HG02623 (cell line): ENCODE measurements around the gene KHDC1L.
A peak's percentile ranks its signal among the peaks of the same experiment; 100 is the strongest.
"Not testable (repeated sequence)": the region's sequence is repeated elsewhere in the genome, so short reads cannot be mapped to it uniquely, and the experiment has no call there.

ENCODE experiments used
- ATAC-seq: cut with Tn5 transposase; IDR thresholded peaks from one replicate; pipeline ENCODE4 v1.9.1; 2021; ENCODE audit warnings: moderate library complexity; ENCODE audit not compliant: unreplicated experiment

Gene KHDC1L

GRCh38 chr6:73207221-73207837 lies 18.0 kb downstream of the KHDC1L start:
- ATAC-seq = no peak

DNA sequence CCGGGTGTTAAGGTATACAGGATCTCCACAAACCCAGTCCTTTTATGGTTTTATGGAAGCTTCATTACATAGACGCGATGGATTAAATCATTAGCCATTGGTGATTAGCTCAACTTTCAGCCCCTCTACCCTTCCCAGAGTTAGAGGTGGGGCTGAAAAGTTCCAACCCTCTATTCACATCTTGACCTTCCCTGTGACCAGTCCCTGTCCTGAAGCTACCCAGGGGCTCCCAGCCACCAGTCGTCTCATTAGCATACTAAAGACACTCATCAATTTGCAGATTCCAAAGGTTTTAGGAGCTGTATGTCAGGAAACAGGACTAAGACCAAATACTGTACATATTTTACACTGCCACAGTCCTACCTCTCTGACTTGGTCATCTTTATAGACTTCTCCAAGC lies 21.0 kb downstream of the KHDC1L start:
- no peak for ATAC-seq

DNA sequence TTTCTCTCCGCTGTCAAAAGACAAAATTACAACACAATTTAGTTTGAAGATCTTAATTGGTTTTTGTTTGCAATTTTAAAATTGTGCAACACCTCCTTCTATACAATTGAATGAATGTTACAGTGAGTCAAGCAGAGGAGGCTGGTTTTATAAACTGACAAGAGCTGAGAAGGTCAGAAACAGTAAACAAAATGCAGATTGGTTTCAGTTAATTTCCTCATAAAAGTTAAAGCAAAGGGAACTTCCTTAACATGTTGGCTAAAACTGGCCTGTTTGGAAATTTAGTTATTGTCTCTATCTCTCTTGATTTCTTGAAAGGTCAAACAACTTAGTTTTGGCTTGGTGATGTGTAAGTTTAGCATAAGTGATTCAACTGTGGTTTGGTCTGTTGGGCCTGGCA lies 22.2 kb downstream of the KHDC1L start:
- ATAC-seq = no peak

DNA sequence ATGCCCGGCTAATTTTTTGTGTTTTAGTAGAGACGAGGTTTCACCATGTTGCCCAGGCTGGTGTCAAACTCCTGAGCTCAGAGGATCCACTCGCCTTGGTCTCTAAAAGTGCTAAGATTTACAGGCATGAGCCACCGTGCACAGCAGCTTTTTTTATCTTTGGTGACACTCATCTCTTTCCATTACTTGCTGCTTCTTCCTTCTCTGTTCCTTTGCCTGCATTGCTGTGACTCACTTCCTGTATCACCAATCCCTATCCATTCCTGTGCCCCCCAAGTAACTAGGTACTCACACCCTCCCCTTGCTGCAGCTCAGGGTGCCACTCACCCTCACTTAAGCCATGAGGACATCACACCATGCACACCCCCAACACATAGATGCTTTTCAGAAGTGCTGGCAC lies 24.6 kb downstream of the KHDC1L start:
- no peak for ATAC-seq

DNA sequence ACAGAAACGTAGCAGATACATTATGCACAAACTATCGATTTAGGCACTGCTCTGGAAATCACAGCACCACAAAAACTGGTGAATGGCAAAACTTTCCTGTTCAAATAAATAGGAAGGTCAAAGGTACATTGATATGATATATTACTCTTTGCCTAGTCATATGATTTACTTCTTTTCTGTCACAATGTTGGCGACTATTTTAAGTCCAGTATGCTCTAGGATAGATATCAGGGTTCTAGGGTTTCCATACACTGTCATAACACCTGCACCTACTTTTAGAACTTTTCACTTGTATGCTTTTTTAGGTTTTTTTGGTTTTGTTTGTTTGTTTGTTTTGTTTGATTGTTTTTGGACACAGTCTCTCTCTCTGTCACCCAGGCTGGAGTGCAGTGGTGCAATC lies 25.0 kb downstream of the KHDC1L start:
- ATAC-seq = no peak

DNA sequence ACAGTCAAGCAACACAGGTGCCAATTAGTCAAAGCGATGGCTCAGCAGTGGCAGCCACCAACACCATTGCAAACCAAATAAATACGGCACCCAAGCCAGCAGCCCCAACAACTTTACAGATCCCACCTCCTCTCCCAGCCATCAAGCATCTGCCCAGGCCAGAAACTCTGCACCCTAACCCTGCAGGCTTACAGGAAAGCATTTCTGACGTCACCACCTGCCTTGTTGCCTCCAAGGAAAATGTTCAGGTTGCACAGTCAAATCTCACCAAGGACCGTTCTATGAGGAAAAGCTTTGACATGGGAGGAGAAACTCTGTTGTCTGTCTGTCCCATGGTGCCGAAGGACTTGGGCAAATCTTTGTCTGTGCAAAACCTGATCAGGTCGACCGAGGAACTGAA lies 30.6 kb downstream of the KHDC1L start:
- no peak for ATAC-seq

DNA sequence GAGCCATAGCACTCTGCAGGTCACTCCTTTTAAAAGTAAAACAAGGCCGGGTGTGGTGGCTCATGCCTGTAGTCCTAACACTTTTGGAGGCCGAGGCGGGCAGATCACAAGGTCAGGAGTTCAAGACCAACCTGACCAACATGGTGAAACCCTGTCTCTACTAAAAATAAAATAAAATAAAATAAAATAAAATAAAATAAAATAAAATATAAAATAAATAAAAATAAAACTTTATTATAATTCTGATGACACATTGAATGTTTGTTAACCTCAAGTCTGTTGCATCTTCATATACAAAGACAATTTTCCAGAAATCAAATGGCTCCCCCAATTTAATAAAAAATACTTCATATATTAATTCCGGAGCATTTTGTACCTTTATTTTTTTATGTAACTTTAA lies 32.0 kb downstream of the KHDC1L start:
- not testable (repeated sequence) for ATAC-seq

DNA sequence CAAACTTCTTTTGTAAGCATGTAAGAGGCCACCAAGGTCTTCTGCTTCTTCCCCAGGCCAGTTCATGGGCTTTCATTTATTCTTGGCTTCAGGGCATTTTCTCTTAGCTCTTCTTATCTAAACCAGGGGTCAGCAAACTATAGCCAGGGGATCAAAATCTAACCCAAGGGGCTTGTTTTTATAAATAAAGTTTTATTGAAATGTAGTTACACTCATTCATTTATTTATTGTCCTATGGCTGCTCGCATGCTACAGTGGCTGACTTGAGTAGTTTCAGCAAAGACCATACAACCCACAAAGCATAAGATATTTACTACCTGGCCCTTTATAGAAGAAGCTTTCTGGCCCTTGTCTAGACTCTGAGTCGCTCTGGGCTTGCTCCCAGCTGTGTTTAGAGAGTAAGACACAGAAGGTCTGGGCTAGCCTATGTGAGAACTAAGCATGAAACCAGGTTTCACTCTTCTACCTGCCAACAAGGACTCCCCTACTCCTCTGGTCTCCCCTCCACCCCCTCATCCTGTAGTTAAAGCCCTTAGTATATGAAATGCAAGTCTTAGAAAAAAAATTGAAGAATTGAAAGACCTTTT lies 43.2 kb downstream of the KHDC1L start:
- ATAC-seq = peak; percentile 46

DNA sequence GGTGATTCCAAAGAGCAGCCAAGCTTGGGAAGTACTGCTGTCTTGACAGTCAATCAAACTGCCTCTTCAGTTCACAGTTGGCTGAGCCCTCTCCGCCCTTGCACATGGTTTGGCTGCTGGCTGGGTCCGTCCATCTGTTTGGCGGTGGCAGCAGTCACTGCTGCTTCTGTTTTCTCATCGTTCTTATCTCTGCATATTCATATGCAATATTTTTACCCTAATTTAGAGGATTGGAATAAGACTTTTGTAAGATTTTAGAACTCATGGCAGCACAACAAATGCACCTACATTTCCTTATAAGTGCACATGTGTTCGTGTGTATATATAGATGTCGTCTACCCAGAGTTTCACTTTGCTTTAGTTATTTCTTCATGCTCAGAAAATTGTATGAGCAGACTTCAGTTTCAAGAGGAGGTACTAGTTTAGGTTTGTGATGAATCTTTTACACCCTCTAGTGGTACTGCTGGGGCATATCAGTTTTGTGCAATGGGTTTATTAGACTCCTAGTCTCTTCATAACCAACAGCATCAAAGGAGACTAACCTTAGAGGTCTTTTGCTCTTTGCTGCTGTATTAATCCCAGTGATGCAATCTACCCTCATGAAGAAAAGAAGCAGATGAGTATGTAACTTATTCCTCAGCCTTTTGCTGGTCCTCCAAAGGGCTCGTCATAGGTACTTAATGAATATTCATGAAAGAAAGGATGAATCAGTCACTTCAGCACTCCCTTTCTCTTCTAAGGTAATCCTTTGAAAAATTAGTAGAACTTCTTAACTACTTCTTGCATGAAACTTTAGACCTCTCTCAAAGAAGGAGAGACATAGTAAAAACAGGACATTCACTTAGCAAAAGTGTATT lies 44.3 kb downstream of the KHDC1L start:
- ATAC-seq = peak; percentile 76

GRCh38 chr6:73180076-73180738 lies 45.1 kb downstream of the KHDC1L start:
- ATAC-seq = no peak

GRCh38 chr6:73177221-73177944 lies 47.9 kb downstream of the KHDC1L start:
- peak; percentile 43 for ATAC-seq

- ATAC-seq = no peak
Observed at GRCh38 chr6:73176057-73176456, 49.2 kb downstream of the KHDC1L start.

GRCh38 chr6:73174646-73175045 lies 50.6 kb downstream of the KHDC1L start:
- ATAC-seq = no peak
